Neural cell (in vitro differentiated cells): Measurements from ENCODE around the gene PRF1. TPM values are rescaled to one million over a fixed set of nuclear protein-coding genes. Genes with fewer than 3 reads are reported as not detected.

ENCODE experiments used
- H2AFZ ChIP-seq: fragments of 200-600, 300-800 bp; sonication (generic), shearing (Covaris generic); 2 replicates; pipeline ENCODE4 v1.6.0; 2014; ENCODE audit warnings: low read depth, mild to moderate bottlenecking, antibody characterized with exemption, low read length, moderate library complexity
- H3F3A ChIP-seq: fragments of 200-600 bp; shearing (Covaris generic); 2 replicates; pipeline ENCODE4 v1.6.1; 2016; ENCODE audit warnings: mild to moderate bottlenecking, moderate library complexity, mixed read lengths, antibody characterized with exemption, low read length; ENCODE audit not compliant: insufficient read depth, poor library complexity, severe bottlenecking
- H3K27ac ChIP-seq: fragments of 200-600, 300-800 bp; sonication (generic), shearing (Covaris generic); 2 replicates; pipeline ENCODE4 v1.5.1; 2014; ENCODE audit warnings: mild to moderate bottlenecking, low read length, moderate library complexity
- H3K27me3 ChIP-seq: fragments of 300-800, 200-600 bp; sonication (generic), shearing (Covaris generic); 2 replicates; pipeline ENCODE4 v1.6.0; 2014; ENCODE audit warnings: mild to moderate bottlenecking, low read depth, low read length, moderate library complexity; ENCODE audit not compliant: insufficient read depth
- H3K36me3 ChIP-seq: fragments of 300-800, 200-600 bp; sonication (generic), shearing (Covaris generic); 2 replicates; pipeline ENCODE4 v1.5.1; 2014; ENCODE audit warnings: mild to moderate bottlenecking, antibody characterized with exemption, low read length, moderate library complexity; ENCODE audit not compliant: insufficient read depth
- H3K4me2 ChIP-seq: fragments of 300-800, 200-600 bp; sonication (generic), shearing (Covaris generic); 2 replicates; pipeline ENCODE4 v1.6.0; 2014; ENCODE audit warnings: mild to moderate bottlenecking, low read length
- H3K4me3 ChIP-seq: fragments of 300-800, 200-600 bp; sonication (generic), shearing (Covaris generic); 2 replicates; pipeline ENCODE4 v1.5.1; 2014; ENCODE audit warnings: mild to moderate bottlenecking, low read length, moderate library complexity
- H3K79me2 ChIP-seq: fragments of 200-600 bp; shearing (Covaris generic); replicated peaks from 2 replicates; pipeline ENCODE4 v1.6.0; 2014; ENCODE audit warnings: mild to moderate bottlenecking, low read length, moderate library complexity; ENCODE audit not compliant: insufficient read depth
- H3K9ac ChIP-seq: fragments of 300-800, 200-600 bp; sonication (generic), shearing (Covaris generic); 2 replicates; pipeline ENCODE4 v1.6.1; 2016; ENCODE audit warnings: mild to moderate bottlenecking, low read length, mixed read lengths
- H3K9me2 ChIP-seq: fragments of 200-600 bp; shearing (Covaris generic); 2 replicates; pipeline ENCODE4 v1.6.1; 2016; ENCODE audit warnings: mild to moderate bottlenecking, low read length, mixed read lengths; ENCODE audit not compliant: insufficient read depth
- H3K9me3 ChIP-seq: fragments of 200-600, 300-800 bp; sonication (generic), shearing (Covaris generic); 2 replicates; pipeline ENCODE4 v1.6.1; 2016; ENCODE audit warnings: mild to moderate bottlenecking, mixed run types, low read length, moderate library complexity, mixed read lengths
- H4K20me1 ChIP-seq: fragments of 200-600 bp; shearing (Covaris generic); 2 replicates; pipeline ENCODE4 v1.6.1; 2016; ENCODE audit warnings: mild to moderate bottlenecking, mixed run types; ENCODE audit not compliant: insufficient read depth
- CTCF ChIP-seq: fragments of 450-650 bp; IDR thresholded peaks from 2 replicates; pipeline ENCODE4 v1.5.1; 2014; ENCODE audit warnings: antibody characterized with exemption, mild to moderate bottlenecking, moderate library complexity; ENCODE audit not compliant: poor library complexity, severe bottlenecking
- EP300 ChIP-seq: fragments of 450-650 bp; conservative IDR thresholded peaks from 2 replicates; pipeline ENCODE4 v1.6.1; 2014; ENCODE audit warnings: antibody characterized with exemption, mild to moderate bottlenecking, moderate library complexity; ENCODE audit not compliant: poor library complexity, severe bottlenecking
- EZH2 ChIP-seq: fragments of 200-600, 300-800 bp; shearing (Covaris generic), sonication (generic); IDR thresholded peaks from 2 replicates; pipeline ENCODE4 v1.6.1; 2014; ENCODE audit warnings: antibody characterized with exemption, low read length, borderline replicate concordance, mild to moderate bottlenecking; ENCODE audit not compliant: insufficient read depth, poor library complexity, severe bottlenecking
- MXI1 ChIP-seq: fragments of 450-650 bp; conservative IDR thresholded peaks from 2 replicates; pipeline ENCODE4 v1.6.1; 2014; ENCODE audit warnings: antibody characterized with exemption, mild to moderate bottlenecking; ENCODE audit not compliant: poor library complexity, severe bottlenecking
- POLR2AphosphoS5 ChIP-seq: IDR thresholded peaks from 2 replicates; pipeline ENCODE4 v1.6.1; 2012
- RAD21 ChIP-seq: fragments of 450-650 bp; conservative IDR thresholded peaks from 2 replicates; pipeline ENCODE4 v1.6.1; 2014; ENCODE audit warnings: antibody characterized with exemption, mild to moderate bottlenecking, moderate library complexity
- REST ChIP-seq: IDR thresholded peaks from 2 replicates; pipeline ENCODE4 v1.6.1; 2012; ENCODE audit warnings: borderline replicate concordance
- SMC3 ChIP-seq: fragments of 450-650 bp; conservative IDR thresholded peaks from 2 replicates; pipeline ENCODE4 v1.6.1; 2014; ENCODE audit warnings: antibody characterized with exemption, mild to moderate bottlenecking, moderate library complexity; ENCODE audit not compliant: poor library complexity
- TAF1 ChIP-seq: IDR thresholded peaks from 2 replicates; pipeline ENCODE4 v1.6.1; 2012; ENCODE audit warnings: low read depth
- polyA plus RNA-seq: library from polyadenylated mRNA; depleted of rRNA; stranded (reverse); fragments of >200 nt; gene quantifications from 2 replicates; pipeline ENCODE4 v1.2.3, GENCODE V29; 2014

PRF1 gene
- polyA plus RNA-seq, 1 donor from 2014 or later = not detected

GRCh38 chr10:70650718-70651117, 48.2 kb upstream of the PRF1 start:
- H3K4me2 ChIP-seq = no peak overlapping the region
- TF ChIP-seq POLR2AphosphoS5 (no peak), EZH2 (no peak), CTCF (no peak), EP300 (no peak), RAD21 (no peak), REST (no peak), MXI1 (no peak), TAF1 (no peak), SMC3 (no peak)
- H3K27ac ChIP-seq = no peak overlapping the region
- H2AFZ ChIP-seq = no peak overlapping the region
- H3K4me3 ChIP-seq = no peak overlapping the region
- peaks cover 4% of the 10 kb centered on the region for H3K9me3 ChIP-seq
- H3K79me2 ChIP-seq = no peaks in the 10 kb centered on the region
- H4K20me1 ChIP-seq = no peaks in the 10 kb centered on the region
- no peaks in the 10 kb centered on the region for H3F3A ChIP-seq
- no peaks in the 10 kb centered on the region for H3K27me3 ChIP-seq
- no peaks in the 10 kb centered on the region for H3K9me2 ChIP-seq
- no peak overlapping the region for H3K9ac ChIP-seq
- no peaks in the 10 kb centered on the region for H3K36me3 ChIP-seq

GRCh38 chr10:70650104-70650503, 47.6 kb upstream of the PRF1 start:
- Histone ChIP-seq H3K4me3 (no peak overlapping the region), H3K36me3 (no peaks in the 10 kb centered on the region), H2AFZ (no peak overlapping the region), H3F3A (no peaks in the 10 kb centered on the region), H3K4me2 (no peak overlapping the region), H3K9me3 (peaks cover 4% of the 10 kb centered on the region), H3K9ac (no peak overlapping the region), H3K27me3 (no peaks in the 10 kb centered on the region), H3K9me2 (no peaks in the 10 kb centered on the region), H4K20me1 (no peaks in the 10 kb centered on the region), H3K79me2 (no peaks in the 10 kb centered on the region), H3K27ac (no peak overlapping the region)
- TF ChIP-seq POLR2AphosphoS5 (no peak), SMC3 (no peak), EP300 (no peak), REST (no peak), CTCF (no peak), RAD21 (no peak), TAF1 (no peak), EZH2 (no peak), MXI1 (no peak)
